Spleen (tissue), 11 donors: ENCODE results near the gene OPCML. TPM values are rescaled to one million over a fixed set of nuclear protein-coding genes. Genes with fewer than 3 reads are reported as not detected.

Experiments
- DNase-seq: peaks from one replicate; pipeline ENCODE4 v3.0.0-alpha.2; 2020
- H3K27ac ChIP-seq, 8 donors: fragments of 200-600 bp; sonication (generic) in 7 of 8; 1 replicate in 4 of 8; 2 replicates in 4 of 8; pipeline versions ENCODE4 v1.5.0 to v1.8.0; 2016 to 2021; ENCODE audit warnings: inconsistent platforms in 4 of 8, mild to moderate bottlenecking in 4 of 8, moderate library complexity in 1 of 8
- H3K27me3 ChIP-seq, 7 donors: fragments of 200-600 bp; sonication (generic) in 6 of 7; replicated peaks in 1 of 7; 1 replicate in 4 of 7; 2 replicates in 3 of 7; pipeline versions ENCODE4 v1.5.0 to v1.8.0; 2016 to 2021; ENCODE audit warnings: inconsistent platforms in 3 of 7, mild to moderate bottlenecking in 1 of 7
- H3K36me3 ChIP-seq, 6 donors: fragments of 200-600 bp; sonication (generic) in 5 of 6; 1 replicate in 4 of 6; 2 replicates in 2 of 6; pipeline versions ENCODE4 v1.5.0 to v1.8.0; 2016 to 2021; ENCODE audit warnings: inconsistent platforms in 2 of 6
- H3K4me1 ChIP-seq, 6 donors: fragments of 200-600 bp; sonication (generic) in 5 of 6; 1 replicate in 3 of 6; 2 replicates in 3 of 6; pipeline versions ENCODE4 v1.5.0 to v1.8.0; 2016 to 2021; ENCODE audit warnings: inconsistent platforms in 3 of 6
- H3K4me3 ChIP-seq, 8 donors: fragments of 200-600 bp; sonication (generic) in 7 of 8; 1 replicate in 4 of 8; 2 replicates in 4 of 8; pipeline versions ENCODE4 v1.5.0 to v1.8.0; 2016 to 2021; ENCODE audit warnings: inconsistent platforms in 4 of 8, mild to moderate bottlenecking in 4 of 8, moderate library complexity in 2 of 8
- H3K9me3 ChIP-seq, 8 donors: fragments of 200-600 bp; sonication (generic) in 7 of 8; 1 replicate in 4 of 8; 2 replicates in 4 of 8; pipeline versions ENCODE4 v1.5.0 to v1.8.0; 2016 to 2021; ENCODE audit warnings: inconsistent platforms in 4 of 8
- CTCF ChIP-seq, 11 experiments: fragments of 200-600 bp in 7 of 11; fragments of 450-650 bp in 4 of 11; sonication (generic) in 4 of 11; IDR thresholded peaks in 8 of 11; conservative IDR thresholded peaks in 3 of 11; 1 replicate in 7 of 11; 2 replicates in 4 of 11; pipeline versions ENCODE4 v1.4.0 to v1.8.0; 2016 to 2021; ENCODE audit warnings: antibody characterized with exemption in 11 of 11, inconsistent platforms in 4 of 11, mild to moderate bottlenecking in 1 of 11
- POLR2A ChIP-seq, 3 donors: fragments of 450-650 bp; IDR thresholded peaks; one replicate each; pipeline ENCODE4 v1.5.1; 2017; ENCODE audit warnings: antibody characterized with exemption in 3 of 3, mild to moderate bottlenecking in 1 of 3
- POLR2AphosphoS5 ChIP-seq, 3 donors: sonication (generic); formaldehyde crosslinking; IDR thresholded peaks; one replicate each; pipeline ENCODE4 v1.5.1; 2017; ENCODE audit warnings: antibody characterized with exemption in 3 of 3
- WGBS, 5 donors: extraction: QIAGEN DNeasy Blood & Tissue Kit in 3 of 5; methylation state at CpG; one replicate each; pipeline versions ENCODE4 v1.1.5 to v1.1.7; 2013 to 2018; 5-methylcytosine and 5-hydroxymethylcytosine counted together
- intact Hi-C: fragments of 100-400 bp; cut with DNase I; formaldehyde crosslinking; loops from one replicate; pipeline ENCODE4 v1.15.0; 2023; ENCODE audit warnings: low total_unique reads
- polyA plus RNA-seq, 3 donors: library from polyadenylated mRNA; stranded (reverse); fragments of 200-250 nt; gene quantifications; one replicate each; pipeline ENCODE4 v1.2.1, GENCODE V29; 2013
- total RNA-seq, 7 donors: library from RNA; depleted of rRNA in 3 of 7; stranded (reverse); fragments of >200 nt in 3 of 7; fragmentation: NEBNext Ultra II Directional in 4 of 7; extraction: Animal tissue kit (Norgen Biotek cat#: 25700) in 4 of 7; gene quantifications; one replicate each; pipeline versions ENCODE4 v1.1.0 to v1.2.1, GENCODE V29; 2016 to 2021
- donor health status: healthy with polysubstance abuse.
- donor health status: DM: no; HTN: no; CAD: no; lungs with moderate emphysema.
- donor health status: DM: no; HTN: no; CAD: no.
- donor health status: Bipolar disorder and iron deficiency.
- donor health status: healthy.
- donor health status: DM: no; HTN: no; CAD: no.
- donor health status: DM: yes; HTN: yes; CAD: no.

Gene OPCML
- total and polyA plus RNA-seq, 10 donors, result 0.09 to 10.7 (median 3.1) TPM

GRCh38 chr11:132848336-132848735, 684.0 kb downstream of the OPCML start:
- Histone ChIP-seq H3K4me3 (no peak overlapping the region), H3K27me3 (no peaks in the 10 kb centered on the region), H3K9me3 (no peaks in the 10 kb centered on the region), H3K36me3 (no peaks in the 10 kb centered on the region), H3K4me1 (no peaks in the 10 kb centered on the region), H3K27ac (no peak overlapping the region)
- no peak for DNase-seq
- 64 to 85% (median 72%) methylated on average over 2 of the region's 2 CpGs for WGBS, 5 donors
- TF ChIP-seq POLR2AphosphoS5 (IDR thresholded peaks at IDR 0.05), result no peak
- no peak for TF ChIP-seq CTCF (IDR thresholded peaks at IDR 0.05 in 8 of 11, conservative IDR thresholded peaks at IDR 0.05 in 3 of 11)
- TF ChIP-seq POLR2A (IDR thresholded peaks at IDR 0.05), result no peak
- intact Hi-C loops, result no loop called here

DNA sequence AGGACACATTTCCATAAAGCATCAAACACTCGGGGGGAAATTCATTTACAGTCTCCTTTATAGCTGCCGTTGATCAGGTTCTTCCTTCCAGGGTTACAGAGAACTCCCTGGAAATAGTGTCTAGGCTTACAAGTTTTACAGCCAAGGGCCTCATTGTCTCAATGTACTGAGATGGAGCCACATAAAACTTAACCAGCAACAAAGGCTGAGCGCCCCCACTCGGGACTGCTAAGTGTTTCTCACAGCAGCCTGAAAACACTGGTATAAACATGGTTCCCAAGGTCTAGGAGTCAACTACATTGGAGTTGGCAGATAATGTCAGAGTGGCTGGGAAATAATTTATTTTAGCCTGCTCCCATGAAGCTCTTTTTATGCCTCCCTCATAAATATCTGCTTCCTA, 686.2 kb downstream of the OPCML start:
- intact Hi-C loops, result no loop called here
- 65 to 87% (median 76%) methylated on average over 4 of the region's 4 CpGs for WGBS, 5 donors
- no peaks in the 10 kb centered on the region for H3K36me3 ChIP-seq
- no peak overlapping the region for H3K4me3 ChIP-seq
- H3K9me3 ChIP-seq, result no peaks in the 10 kb centered on the region
- no peaks in the 10 kb centered on the region for H3K4me1 ChIP-seq
- no peaks in the 10 kb centered on the region for H3K27me3 ChIP-seq
- no peak overlapping the region for H3K27ac ChIP-seq
- DNase-seq, result no peak
- TF ChIP-seq POLR2AphosphoS5 (IDR thresholded peaks at IDR 0.05) (no peak), POLR2A (IDR thresholded peaks at IDR 0.05) (no peak), CTCF (IDR thresholded peaks at IDR 0.05 in 8 of 11, conservative IDR thresholded peaks at IDR 0.05 in 3 of 11) (no peak)

GRCh38 chr11:132844956-132845696, 687.2 kb downstream of the OPCML start:
- WGBS, 5 donors, result 68 to 82% (median 76%) methylated on average over 5 of the region's 5 CpGs
- DNase-seq, result no peak

More at GRCh38 chr11:132844956-132845696, 687.2 kb downstream of the OPCML start:
- no peaks in the 10 kb centered on the region for H3K36me3 ChIP-seq
- no peak overlapping the region for H3K27ac ChIP-seq
- H3K27me3 ChIP-seq, result no peaks in the 10 kb centered on the region
- intact Hi-C loops, result no loop called here
- H3K4me1 ChIP-seq, result no peaks in the 10 kb centered on the region
- no peak overlapping the region for H3K4me3 ChIP-seq
- TF ChIP-seq POLR2AphosphoS5 (IDR thresholded peaks at IDR 0.05), result no peak
- TF ChIP-seq CTCF (IDR thresholded peaks at IDR 0.05 in 8 of 11, conservative IDR thresholded peaks at IDR 0.05 in 3 of 11), result no peak
- no peak for TF ChIP-seq POLR2A (IDR thresholded peaks at IDR 0.05)
- no peaks in the 10 kb centered on the region for H3K9me3 ChIP-seq
